RPMI7951 (cell line): ENCODE results near the gene PAF1. TPM values are rescaled to one million over a fixed set of nuclear protein-coding genes. Genes with fewer than 3 reads are reported as not detected.

ENCODE experiments used
- DNase-seq: peaks from one replicate; pipeline ENCODE4 v3.0.0-alpha.2; 2012; ENCODE audit warnings: low read depth
- total RNA-seq: library from RNA; depleted of rRNA; stranded (reverse); fragments of >200 nt; shearing (Covaris generic); gene quantifications from 2 replicates; pipeline ENCODE4 v1.2.3, GENCODE V29; 2014; rRNA removed

Gene PAF1
- 44.3 and 59.4 TPM in 2 replicates for total RNA-seq

GRCh38 chr19:39390751-39391437 lies at the start of gene PAF1, which contains the start of gene MED29:
Gene PAF1, minus strand, starts transcription at chr19:39391106. Its CDS starts 242 bp downstream, at chr19:39390864.
Gene MED29, plus strand, starts transcription at chr19:39391378. Its CDS starts 45 bp downstream, at chr19:39391423.
- peak; percentile 100 for DNase-seq

GRCh38 chr19:39438270-39438934 lies 47.5 kb upstream of the PAF1 start:
- no peak for DNase-seq

GRCh38 chr19:39436350-39436716 lies 45.4 kb upstream of the PAF1 start:
- DNase-seq = no peak

- peak; percentile 97 for DNase-seq
These were observed 44.8 kb upstream of the PAF1 start, which contains the start of gene RPS16 for GRCh38 chr19:39435499-39436349. Gene RPS16, minus strand, starts transcription at chr19:39435949. Its CDS starts 54 bp downstream, at chr19:39435895.

GRCh38 chr19:39434123-39435076 lies 43.5 kb upstream of the PAF1 start:
- no peak for DNase-seq

GRCh38 chr19:39433480-39434079 lies 42.7 kb upstream of the PAF1 start:
- DNase-seq = no peak

GRCh38 chr19:39432677-39433025 lies 41.7 kb upstream of the PAF1 start:
- DNase-seq = no peak

GRCh38 chr19:39430675-39431593 lies 40.0 kb upstream of the PAF1 start:
- peak; percentile 95 for DNase-seq

GRCh38 chr19:39428283-39429112 lies 37.6 kb upstream of the PAF1 start:
- peak; percentile 69 for DNase-seq

- DNase-seq = no peak
These were observed 36.8 kb upstream of the PAF1 start for GRCh38 chr19:39427707-39428106.

- no peak for DNase-seq
These were observed 35.3 kb upstream of the PAF1 start for GRCh38 chr19:39426170-39426569.

- DNase-seq = no peak
These were observed 34.8 kb upstream of the PAF1 start for GRCh38 chr19:39425744-39426143.

- DNase-seq = no peak
These were observed 34.0 kb upstream of the PAF1 start for GRCh38 chr19:39424934-39425333.

- no peak for DNase-seq
These were observed 32.6 kb upstream of the PAF1 start for GRCh38 chr19:39423258-39424086.

- DNase-seq = no peak
These were observed 31.1 kb upstream of the PAF1 start for GRCh38 chr19:39422020-39422419.

GRCh38 chr19:39420769-39421168 lies 29.9 kb upstream of the PAF1 start:
- DNase-seq = no peak

GRCh38 chr19:39419003-39419402 lies 28.1 kb upstream of the PAF1 start:
- no peak for DNase-seq
